Common myeloid progenitor, CD34-positive (primary cell): ENCODE data around the gene SCN1A.
"Not testable (repeated sequence)": the region's sequence is repeated elsewhere in the genome, so short reads cannot be mapped to it uniquely, and the experiment has no call there.

Experiments used
- CTCF ChIA-PET: fragments of 350-600 bp; sonication (Branson Sonifier 250); formaldehyde crosslinking; loops from one replicate; lab custom pipeline; 2021; ENCODE audit warnings: antibody characterized with exemption; lab: Charles Lee
- POLR2A ChIA-PET: fragments of 350-600 bp; sonication (Branson Sonifier 250); formaldehyde crosslinking; loops from one replicate; lab custom pipeline; 2021; ENCODE audit warnings: antibody characterized with exemption; lab: Charles Lee
- DNase-seq, 3 donors: peaks; one replicate each; pipeline versions ENCODE4 v3.0.0 to v3.0.0-alpha.2; 2013
- H3K27ac ChIP-seq, 2 experiments: 1 replicate in 1 of 2; 2 replicates in 1 of 2; pipeline ENCODE4 v1.7.0; 2013; ENCODE audit warnings: inconsistent platforms in 2 of 2, low read length in 2 of 2, mild to moderate bottlenecking in 2 of 2, low read depth in 1 of 2, moderate library complexity in 1 of 2; ENCODE audit not compliant: severe bottlenecking in 2 of 2, insufficient read depth in 1 of 2, poor library complexity in 1 of 2
- H3K27me3 ChIP-seq, 5 experiments: replicated peaks in 2 of 5; 1 replicate in 3 of 5; 2 replicates in 2 of 5; pipeline versions ENCODE4 v1.6.1 to v1.7.0; 2013; ENCODE audit warnings: low read length in 4 of 5, mild to moderate bottlenecking in 2 of 5, moderate library complexity in 2 of 5, inconsistent platforms in 1 of 5; ENCODE audit not compliant: insufficient read depth in 5 of 5, control insufficient read depth in 4 of 5
- H3K36me3 ChIP-seq, 4 experiments: 1 replicate in 2 of 4; 2 replicates in 2 of 4; pipeline versions ENCODE4 v1.6.1 to v1.7.0; 2013; ENCODE audit warnings: low read length in 3 of 4, control low read depth in 1 of 4, mild to moderate bottlenecking in 1 of 4; ENCODE audit not compliant: control insufficient read depth in 4 of 4, insufficient read depth in 4 of 4
- H3K4me1 ChIP-seq, 4 experiments: 1 replicate in 3 of 4; 2 replicates in 1 of 4; pipeline versions ENCODE4 v1.6.1 to v1.7.1; 2013; ENCODE audit warnings: low read length in 3 of 4, mild to moderate bottlenecking in 3 of 4, control low read depth in 1 of 4, inconsistent platforms in 1 of 4, moderate library complexity in 1 of 4; ENCODE audit not compliant: control insufficient read depth in 4 of 4, insufficient read depth in 4 of 4; ENCODE audit errors: control extremely low read depth in 1 of 4
- H3K4me3 ChIP-seq, 7 experiments: 1 replicate in 4 of 7; 2 replicates in 3 of 7; pipeline versions ENCODE4 v1.5.1 to v1.7.0; 2013; ENCODE audit warnings: mild to moderate bottlenecking in 7 of 7, low read length in 6 of 7, moderate library complexity in 6 of 7, inconsistent platforms in 2 of 7, low read depth in 2 of 7, control low read depth in 1 of 7; ENCODE audit not compliant: insufficient read depth in 4 of 7, control insufficient read depth in 1 of 7; ENCODE audit errors: extremely low read depth in 1 of 7
- H3K9me3 ChIP-seq, 5 experiments: 1 replicate in 4 of 5; 2 replicates in 1 of 5; pipeline versions ENCODE4 v1.6.1 to v1.7.1; 2013; ENCODE audit warnings: low read length in 4 of 5, mild to moderate bottlenecking in 2 of 5, inconsistent platforms in 1 of 5, low read depth in 1 of 5, moderate library complexity in 1 of 5; ENCODE audit not compliant: control insufficient read depth in 4 of 5, insufficient read depth in 2 of 5; ENCODE audit errors: control extremely low read depth in 1 of 5
- WGBS: methylation state at CpG from one replicate; pipeline ENCODE4 v1.1.5; 2013; ENCODE audit not compliant: insufficient coverage; 5-methylcytosine and 5-hydroxymethylcytosine counted together

Gene SCN1A

GRCh38 chr2:166104084-166104483, 23.7 kb downstream of the SCN1A start:
- Histone ChIP-seq H3K36me3 (no peaks in the 10 kb centered on the region), H3K4me1 (no peaks in the 10 kb centered on the region), H3K4me3 (no peak overlapping the region), H3K9me3 (no peaks in the 10 kb centered on the region), H3K27me3 (no peaks in the 10 kb centered on the region), H3K27ac (no peak overlapping the region)
- ChIA-PET POLR2A (no interaction called here), CTCF (no interaction called here)
- no peak for DNase-seq
- no CpG with 5 or more reads among the region's 1 CpG for WGBS

- H3K4me1 ChIP-seq, CTCF ChIA-PET, H3K9me3 ChIP-seq, POLR2A ChIA-PET, H3K4me3 ChIP-seq, H3K27me3 ChIP-seq, H3K27ac ChIP-seq, DNase-seq, H3K36me3 ChIP-seq: not testable (repeated sequence)
- 86% methylated on average over 3 of the region's 7 CpGs for WGBS
These were observed 24.5 kb downstream of the SCN1A start for GRCh38 chr2:166103277-166103676.

- CTCF ChIA-PET = no interaction called here
- no peak for DNase-seq
- no peak overlapping the region for H3K4me3 ChIP-seq
- H3K9me3 ChIP-seq = no peaks in the 10 kb centered on the region
- POLR2A ChIA-PET = no interaction called here
- H3K36me3 ChIP-seq = no peaks in the 10 kb centered on the region
- no peak overlapping the region for H3K27ac ChIP-seq
- H3K4me1 ChIP-seq = peaks cover 0 to 7% (median 3%) of the 10 kb centered on the region in 4 experiments
- no CpG with 5 or more reads among the region's 1 CpG for WGBS
- no peaks in the 10 kb centered on the region for H3K27me3 ChIP-seq
These were observed 33.5 kb downstream of the SCN1A start for GRCh38 chr2:166094325-166094724.

GRCh38 chr2:166092889-166093288, 34.9 kb downstream of the SCN1A start:
- CTCF ChIA-PET = interaction anchor here (0.6 kb wide), 1 partner anchor 21 kb away, joined by 4 read pairs; no protein-coding TSS in a partner anchor

GRCh38 chr2:166091439-166091838, 36.4 kb downstream of the SCN1A start:
- WGBS = 0% methylated on average over 1 of the region's 3 CpGs
- Histone ChIP-seq H3K4me3 (no peak overlapping the region), H3K27me3 (no peaks in the 10 kb centered on the region), H3K9me3 (no peaks in the 10 kb centered on the region), H3K27ac (no peak overlapping the region), H3K4me1 (peaks cover 0 to 7% (median 3%) of the 10 kb centered on the region in 4 experiments), H3K36me3 (no peaks in the 10 kb centered on the region)
- POLR2A ChIA-PET = interaction anchor here (0.7 kb wide), 1 partner anchor 1129 kb away, joined by 5 read pairs; no protein-coding TSS in a partner anchor
- CTCF ChIA-PET = interaction anchor here (1.0 kb wide), 1 partner anchor 15 kb away, joined by 3 read pairs; no protein-coding TSS in a partner anchor
- peak; percentile 10 to 68 (median 55) for DNase-seq

More at GRCh38 chr2:166092889-166093288, 34.9 kb downstream of the SCN1A start:
- peaks cover 0 to 7% (median 3%) of the 10 kb centered on the region in 4 experiments for H3K4me1 ChIP-seq
- H3K36me3 ChIP-seq = no peaks in the 10 kb centered on the region
- no peak overlapping the region for H3K27ac ChIP-seq
- WGBS = 100% methylated on average over 1 of the region's 3 CpGs
- H3K9me3 ChIP-seq = no peaks in the 10 kb centered on the region
- no peak overlapping the region for H3K4me3 ChIP-seq
- no peak for DNase-seq
- POLR2A ChIA-PET = no interaction called here
- no peaks in the 10 kb centered on the region for H3K27me3 ChIP-seq

- Histone ChIP-seq H3K9me3 (no peaks in the 10 kb centered on the region), H3K36me3 (no peaks in the 10 kb centered on the region), H3K4me1 (peaks cover 0 to 7% (median 3%) of the 10 kb centered on the region in 4 experiments), H3K27me3 (no peaks in the 10 kb centered on the region), H3K4me3 (no peak overlapping the region), H3K27ac (no peak overlapping the region)
- CTCF ChIA-PET = interaction anchor here (0.9 to 1.0 kb wide), 2 partner anchors 16 to 26 kb away, joined by 3 to 4 read pairs; no protein-coding TSS in a partner anchor
- 50% methylated on average over 3 of the region's 5 CpGs for WGBS
- POLR2A ChIA-PET = interaction anchor here (0.7 kb wide), 1 partner anchor 1129 kb away, joined by 5 read pairs; no protein-coding TSS in a partner anchor
- DNase-seq = peak in 1 of 3 donors; percentile 18
These were observed 36.9 kb downstream of the SCN1A start for GRCh38 chr2:166090908-166091307.

- Histone ChIP-seq H3K9me3 (no peaks in the 10 kb centered on the region), H3K4me3 (no peak overlapping the region), H3K27ac (no peak overlapping the region), H3K4me1 (peaks cover 0 to 7% (median 3%) of the 10 kb centered on the region in 4 experiments), H3K27me3 (no peaks in the 10 kb centered on the region), H3K36me3 (no peaks in the 10 kb centered on the region)
- DNase-seq = no peak
- CTCF ChIA-PET = interaction anchor here (0.9 to 1.0 kb wide), 2 partner anchors 16 to 26 kb away, joined by 3 to 4 read pairs; no protein-coding TSS in a partner anchor
- no CpG with 5 or more reads among the region's 2 CpGs for WGBS
- POLR2A ChIA-PET = no interaction called here
These were observed 37.5 kb downstream of the SCN1A start for GRCh38 chr2:166090346-166090745.
